K562 (cell line): Measurements from ENCODE around the gene FASTK. TPM values are rescaled to one million over a fixed set of nuclear protein-coding genes. Genes with fewer than 3 reads are reported as not detected.

ENCODE experiments used
- ATAC-seq: fragments of 200-7000 bp; cut with Tn5 transposase; 3 replicates; pipeline ENCODE4 v1.9.1; 2020; ENCODE audit warnings: moderate library complexity
- BruUV-seq: library from RNA; stranded (reverse); fragments of 400-500 nt; replicated peaks from 2 replicates; lab custom pipeline; 2021; lab: Mats Ljungman, UMichigan
- CTCF ChIA-PET: fragments of 300-600 bp; formaldehyde crosslinking; extraction: SDS; loops from one replicate; lab custom pipeline; 2021; ENCODE audit warnings: low intra/inter-chr PET ratio; lab: Yijun Ruan, JAX
- POLR2A ChIA-PET: fragments of 300-600, 350-650 bp; sonication (Branson Sonifier 250); formaldehyde crosslinking; extraction: SDS; loops from one replicate; lab custom pipeline; 2021; ENCODE audit warnings: antibody characterized with exemption, inconsistent platforms; lab: Yijun Ruan, JAX
- DNase-seq, 4 experiments: peaks; one replicate each; pipeline versions ENCODE4 v3.0.0 to v3.0.0-alpha.2; 2011 to 2018; ENCODE audit warnings: low spot score in 3 of 4, mixed read lengths in 3 of 4; ENCODE audit errors: extremely low read depth in 1 of 4
- FAIRE-seq: peaks from 2 replicates; lab custom pipeline; 2011; peaks lifted over from hg19 to GRCh38; lab: Jason Lieb, UNC
- H2AFZ ChIP-seq: 2 replicates; pipeline ENCODE4 v1.6.0; 2011; ENCODE audit warnings: low read depth, low read length, control low read depth, inconsistent platforms
- H3K27ac ChIP-seq: fragments of 200-600 bp; 3 replicates; pipeline ENCODE4 v1.8.0; 2011; ENCODE audit warnings: low read depth, mild to moderate bottlenecking, control low read depth, inconsistent platforms, low read length, moderate library complexity, mixed read lengths; ENCODE audit errors: extremely low read depth
- H3K27me3 ChIP-seq, 2 experiments: fragments of 300-600 bp in 1 of 2; 2 replicates in 1 of 2; 3 replicates in 1 of 2; pipeline versions ENCODE4 v1.6.0 to v1.8.0; 2011; ENCODE audit warnings: inconsistent platforms in 2 of 2, low read length in 2 of 2, mild to moderate bottlenecking in 1 of 2, mixed read lengths in 1 of 2, moderate library complexity in 1 of 2; ENCODE audit not compliant: control insufficient read depth in 2 of 2, insufficient read depth in 2 of 2
- H3K36me3 ChIP-seq: fragments of 300-600 bp; 3 replicates; pipeline ENCODE4 v1.8.0; 2011; ENCODE audit warnings: mild to moderate bottlenecking, low read length, inconsistent platforms; ENCODE audit not compliant: control insufficient read depth, insufficient read depth
- H3K4me1 ChIP-seq, 2 experiments: fragments of 200-600 bp in 1 of 2; replicated peaks in 1 of 2; 2 replicates in 1 of 2; 3 replicates in 1 of 2; pipeline versions ENCODE4 v1.5.1 to v1.8.0; 2011; ENCODE audit warnings: inconsistent platforms in 2 of 2, low read length in 2 of 2, mild to moderate bottlenecking in 1 of 2, mixed read lengths in 1 of 2, moderate library complexity in 1 of 2; ENCODE audit not compliant: control insufficient read depth in 2 of 2, insufficient read depth in 2 of 2
- H3K4me2 ChIP-seq: 2 replicates; pipeline ENCODE4 v1.6.1; 2011; ENCODE audit warnings: low read length, control low read depth, inconsistent platforms, mixed read lengths; ENCODE audit not compliant: insufficient read depth
- H3K4me3 ChIP-seq: fragments of 200-600 bp; sonication (generic), shearing (Covaris generic); 2 replicates; pipeline ENCODE4 v1.5.1; 2016; ENCODE audit warnings: control low read depth, inconsistent platforms
- H3K79me2 ChIP-seq: fragments of 200-600 bp; 3 replicates; pipeline ENCODE4 v1.8.0; 2011; ENCODE audit warnings: low read length, inconsistent platforms; ENCODE audit not compliant: control insufficient read depth, insufficient read depth
- H3K9ac ChIP-seq, 2 experiments: 2 replicates each; pipeline versions ENCODE4 v1.6.0 to v1.6.1; 2011; ENCODE audit warnings: low read depth in 2 of 2, low read length in 2 of 2, control low read depth in 1 of 2, inconsistent platforms in 1 of 2, mild to moderate bottlenecking in 1 of 2, mixed read lengths in 1 of 2; ENCODE audit not compliant: insufficient read depth in 1 of 2
- H3K9me1 ChIP-seq: one replicate; pipeline ENCODE4 v1.6.0; 2011; ENCODE audit warnings: inconsistent platforms, mild to moderate bottlenecking, low read length, moderate library complexity; ENCODE audit not compliant: control insufficient read depth, insufficient read depth
- H3K9me3 ChIP-seq: replicated peaks from 2 replicates; pipeline ENCODE4 v1.5.1; 2011; ENCODE audit warnings: low read depth, low read length, inconsistent platforms; ENCODE audit not compliant: control insufficient read depth, insufficient read depth
- H4K20me1 ChIP-seq: replicated peaks from 2 replicates; pipeline ENCODE4 v1.6.1; 2011; ENCODE audit warnings: low read length, inconsistent platforms, mixed read lengths; ENCODE audit not compliant: control insufficient read depth, insufficient read depth
- MAFK ChIP-seq: IDR thresholded peaks from 2 replicates; pipeline ENCODE4 v1.6.1; 2011; ENCODE audit warnings: low read length, improper control_type of control experiment
- ZNF133 ChIP-seq: fragments of 250-450 bp; sonication (Bioruptor Pico); IDR thresholded peaks from 2 replicates; pipeline ENCODE4 v1.4.0; 2020; ENCODE audit warnings: mild to moderate bottlenecking
- ZNF584 ChIP-seq: fragments of 200-800 bp; sonication (Bioruptor generic); IDR thresholded peaks from 2 replicates; pipeline ENCODE4 v1.6.1; 2016; ENCODE audit warnings: low read depth, mild to moderate bottlenecking, missing genetic modification characterization, missing compliant biosample characterization
- WGBS: fragments of 100-300 bp; shearing (Covaris generic); methylation state at CpG from one replicate; pipeline ENCODE4 v1.1.6; 2016; ENCODE audit warnings: low coverage, mixed read lengths; ENCODE audit not compliant: insufficient coverage; ENCODE audit errors: missing lambda C conversion rate; 5-methylcytosine and 5-hydroxymethylcytosine counted together
- in situ Hi-C: fragments of 300-500 bp; cut with MboI; formaldehyde crosslinking; loops from 4 replicates; pipeline ENCODE4 v1.15.0; 2018; ENCODE audit warnings: inconsistent platforms, mixed read lengths
- intact Hi-C: fragments of 100-400 bp; cut with micrococcal nuclease; formaldehyde crosslinking; loops from 2 replicates; pipeline ENCODE4 v1.14.2; 2022
- polyA plus RNA-seq, 8 experiments: library from polyadenylated mRNA; depleted of rRNA in 4 of 8; stranded (reverse) in 5 of 8; unstranded in 3 of 8; fragments of >200 nt; fragmentation: Nextera tagmentation in 2 of 8; fragmentation: Illumina TruSeq in 1 of 8; extraction: Ambion mirVana in 2 of 8; extraction: Trizol in 1 of 8; gene quantifications; 2 replicates each; pipeline versions ENCODE4 v1.2.1 to v1.2.3, GENCODE V29; 2011 to 2014; ENCODE audit warnings: inconsistent platforms in 1 of 8, missing spikeins in 1 of 8
- total RNA-seq, 7 experiments: library from RNA; depleted of rRNA in 6 of 7; stranded (reverse); fragments of >200 nt in 6 of 7; fragmentation: Illumina TruSeq in 2 of 7; extraction: Trizol in 2 of 7; gene quantifications; 2 replicates each; pipeline versions ENCODE4 v1.2.1 to v1.2.3, GENCODE V29; 2011 to 2021; ENCODE audit warnings: low replicate concordance in 1 of 7
- TF ChIP-seq, protein P1 (sequence below): sonication (generic); formaldehyde crosslinking; IDR thresholded peaks from 2 replicates; pipeline ENCODE4 v1.8.0; 2022; ENCODE audit warnings: mild to moderate bottlenecking, missing genetic modification reagents
- TF ChIP-seq, protein P2 (sequence below), 2 experiments: fragments of 450-650 bp in 1 of 2; sonication (generic) in 1 of 2; formaldehyde crosslinking in 1 of 2; IDR thresholded peaks; 2 replicates each; pipeline versions ENCODE4 v1.7.1 to v1.9.0; 2016 to 2022; ENCODE audit warnings: inconsistent platforms in 1 of 2, mild to moderate bottlenecking in 1 of 2, missing genetic modification reagents in 1 of 2
- TF ChIP-seq, protein P3 (sequence below), 2 experiments: IDR thresholded peaks; 2 replicates each; pipeline ENCODE4 v1.6.1; 2012; ENCODE audit warnings: improper control_type of control experiment in 2 of 2, low read depth in 2 of 2, low read length in 2 of 2, borderline replicate concordance in 1 of 2

The FASTK gene
- total and polyA plus RNA-seq, 9 of the 15 experiments (the other 6 are each of a cell fraction or from before 2014, with no cell fraction given), result 0.51 to 150 (median 48.2) TPM

DNA sequence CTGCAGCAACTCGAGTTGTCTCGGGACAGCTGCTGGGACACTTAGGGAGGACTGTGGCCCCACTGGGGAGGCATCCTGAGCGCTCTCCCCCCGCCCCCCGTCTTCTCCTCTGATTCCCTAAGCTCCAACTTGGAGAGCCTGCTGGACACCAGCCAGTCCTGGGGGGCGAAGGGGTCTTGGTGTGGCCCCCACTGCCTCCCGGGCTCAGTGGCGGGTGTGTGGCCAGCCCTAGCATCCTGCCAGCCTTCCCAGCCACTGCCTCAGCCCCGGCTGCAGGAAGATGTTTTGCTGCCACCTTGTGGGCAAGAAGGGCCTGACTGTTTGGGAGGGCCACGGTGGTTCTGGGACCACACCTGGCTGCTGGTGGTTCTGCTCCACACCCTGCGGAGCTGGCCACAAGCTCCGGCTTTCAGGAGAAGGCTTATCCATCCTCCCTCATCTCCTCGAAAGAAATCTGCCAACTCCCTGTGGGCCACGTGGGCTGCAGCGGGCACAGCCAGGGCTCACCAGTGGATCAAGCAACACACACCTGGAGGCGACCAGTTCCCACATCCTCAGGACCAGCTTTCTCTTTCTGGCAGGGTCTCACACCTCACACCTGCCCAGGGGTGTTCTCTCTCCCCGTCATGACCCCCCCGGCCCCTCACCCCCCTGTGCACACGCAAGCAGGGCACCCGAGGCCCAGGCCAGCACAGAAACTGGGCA is 30.5 kb upstream of the FASTK start:
- Histone ChIP-seq H3K27ac (no peak overlapping the region; the same call in 2 of the 3 replicates), H3K9me1 (peaks cover 19% of the 10 kb centered on the region), H2AFZ (no peak overlapping the region), H3K4me3 (no peak overlapping the region), H4K20me1 (peaks cover 66% of the 10 kb centered on the region), H3K79me2 (peaks cover 86% of the 10 kb centered on the region), H3K36me3 (peaks cover 43% of the 10 kb centered on the region; the same call in 2 of the 3 replicates), H3K27me3 (no peaks in the 10 kb centered on the region), H3K4me1 (peaks cover 51 to 73% of the 10 kb centered on the region in 2 experiments), H3K4me2 (no peak overlapping the region), H3K9me3 (no peaks in the 10 kb centered on the region), H3K9ac (peak overlapping the region in 1 of 2 experiments; percentile 68; a peak in 2 of 4 replicates)
- ChIA-PET POLR2A (interaction anchor here (0.9 to 1.6 kb wide), 6 partner anchors 16 to 127 kb away, joined by 3 to 7 read pairs (median 4); partner anchors contain the start of gene ABCB8), CTCF (interaction anchor here (0.6 to 2.8 kb wide), 16 partner anchors 19 to 215 kb away, joined by 3 to 33 read pairs (median 4); partner anchors contain the start of genes ABCB8, AGAP3 and SLC4A2)
- 42% methylated on average over 20 of the region's 20 CpGs for WGBS
- peak; percentile 87 for FAIRE-seq
- peak; percentile 91 for ATAC-seq
- DNase-seq, result peak; percentile 88 to 93 (median 92)
- BruUV-seq, result no TSS peak
- in situ Hi-C loops, result no loop called here
- intact Hi-C loops, result loop anchor here (1.0 to 5.0 kb wide), 4 partner anchors 83 to 214 kb away; partner anchors contain the start of gene ABCB8
- TF ChIP-seq MAFK, result no peak
- no peak for TF ChIP-seq ZNF133 (CRISPR knock-in tag)
- TF ChIP-seq, protein P1, sequence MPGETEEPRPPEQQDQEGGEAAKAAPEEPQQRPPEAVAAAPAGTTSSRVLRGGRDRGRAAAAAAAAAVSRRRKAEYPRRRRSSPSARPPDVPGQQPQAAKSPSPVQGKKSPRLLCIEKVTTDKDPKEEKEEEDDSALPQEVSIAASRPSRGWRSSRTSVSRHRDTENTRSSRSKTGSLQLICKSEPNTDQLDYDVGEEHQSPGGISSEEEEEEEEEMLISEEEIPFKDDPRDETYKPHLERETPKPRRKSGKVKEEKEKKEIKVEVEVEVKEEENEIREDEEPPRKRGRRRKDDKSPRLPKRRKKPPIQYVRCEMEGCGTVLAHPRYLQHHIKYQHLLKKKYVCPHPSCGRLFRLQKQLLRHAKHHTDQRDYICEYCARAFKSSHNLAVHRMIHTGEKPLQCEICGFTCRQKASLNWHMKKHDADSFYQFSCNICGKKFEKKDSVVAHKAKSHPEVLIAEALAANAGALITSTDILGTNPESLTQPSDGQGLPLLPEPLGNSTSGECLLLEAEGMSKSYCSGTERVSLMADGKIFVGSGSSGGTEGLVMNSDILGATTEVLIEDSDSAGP, result no peak
- TF ChIP-seq, protein P2, sequence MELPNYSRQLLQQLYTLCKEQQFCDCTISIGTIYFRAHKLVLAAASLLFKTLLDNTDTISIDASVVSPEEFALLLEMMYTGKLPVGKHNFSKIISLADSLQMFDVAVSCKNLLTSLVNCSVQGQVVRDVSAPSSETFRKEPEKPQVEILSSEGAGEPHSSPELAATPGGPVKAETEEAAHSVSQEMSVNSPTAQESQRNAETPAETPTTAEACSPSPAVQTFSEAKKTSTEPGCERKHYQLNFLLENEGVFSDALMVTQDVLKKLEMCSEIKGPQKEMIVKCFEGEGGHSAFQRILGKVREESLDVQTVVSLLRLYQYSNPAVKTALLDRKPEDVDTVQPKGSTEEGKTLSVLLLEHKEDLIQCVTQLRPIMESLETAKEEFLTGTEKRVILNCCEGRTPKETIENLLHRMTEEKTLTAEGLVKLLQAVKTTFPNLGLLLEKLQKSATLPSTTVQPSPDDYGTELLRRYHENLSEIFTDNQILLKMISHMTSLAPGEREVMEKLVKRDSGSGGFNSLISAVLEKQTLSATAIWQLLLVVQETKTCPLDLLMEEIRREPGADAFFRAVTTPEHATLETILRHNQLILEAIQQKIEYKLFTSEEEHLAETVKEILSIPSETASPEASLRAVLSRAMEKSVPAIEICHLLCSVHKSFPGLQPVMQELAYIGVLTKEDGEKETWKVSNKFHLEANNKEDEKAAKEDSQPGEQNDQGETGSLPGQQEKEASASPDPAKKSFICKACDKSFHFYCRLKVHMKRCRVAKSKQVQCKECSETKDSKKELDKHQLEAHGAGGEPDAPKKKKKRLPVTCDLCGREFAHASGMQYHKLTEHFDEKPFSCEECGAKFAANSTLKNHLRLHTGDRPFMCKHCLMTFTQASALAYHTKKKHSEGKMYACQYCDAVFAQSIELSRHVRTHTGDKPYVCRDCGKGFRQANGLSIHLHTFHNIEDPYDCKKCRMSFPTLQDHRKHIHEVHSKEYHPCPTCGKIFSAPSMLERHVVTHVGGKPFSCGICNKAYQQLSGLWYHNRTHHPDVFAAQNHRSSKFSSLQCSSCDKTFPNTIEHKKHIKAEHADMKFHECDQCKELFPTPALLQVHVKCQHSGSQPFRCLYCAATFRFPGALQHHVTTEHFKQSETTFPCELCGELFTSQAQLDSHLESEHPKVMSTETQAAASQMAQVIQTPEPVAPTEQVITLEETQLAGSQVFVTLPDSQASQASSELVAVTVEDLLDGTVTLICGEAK (IDR thresholded peaks at IDR 0.05), result no peak
- TF ChIP-seq, protein P2 (CRISPR knock-in tag; IDR thresholded peaks at IDR 0.05), result no peak
- TF ChIP-seq, protein P3, sequence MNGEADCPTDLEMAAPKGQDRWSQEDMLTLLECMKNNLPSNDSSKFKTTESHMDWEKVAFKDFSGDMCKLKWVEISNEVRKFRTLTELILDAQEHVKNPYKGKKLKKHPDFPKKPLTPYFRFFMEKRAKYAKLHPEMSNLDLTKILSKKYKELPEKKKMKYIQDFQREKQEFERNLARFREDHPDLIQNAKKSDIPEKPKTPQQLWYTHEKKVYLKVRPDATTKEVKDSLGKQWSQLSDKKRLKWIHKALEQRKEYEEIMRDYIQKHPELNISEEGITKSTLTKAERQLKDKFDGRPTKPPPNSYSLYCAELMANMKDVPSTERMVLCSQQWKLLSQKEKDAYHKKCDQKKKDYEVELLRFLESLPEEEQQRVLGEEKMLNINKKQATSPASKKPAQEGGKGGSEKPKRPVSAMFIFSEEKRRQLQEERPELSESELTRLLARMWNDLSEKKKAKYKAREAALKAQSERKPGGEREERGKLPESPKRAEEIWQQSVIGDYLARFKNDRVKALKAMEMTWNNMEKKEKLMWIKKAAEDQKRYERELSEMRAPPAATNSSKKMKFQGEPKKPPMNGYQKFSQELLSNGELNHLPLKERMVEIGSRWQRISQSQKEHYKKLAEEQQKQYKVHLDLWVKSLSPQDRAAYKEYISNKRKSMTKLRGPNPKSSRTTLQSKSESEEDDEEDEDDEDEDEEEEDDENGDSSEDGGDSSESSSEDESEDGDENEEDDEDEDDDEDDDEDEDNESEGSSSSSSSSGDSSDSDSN (IDR thresholded peaks at IDR 0.05; ENCODE audit: borderline replicate concordance in 1 of 2, low read depth in 2 of 2, low read length in 2 of 2), result no peak
- no peak for TF ChIP-seq ZNF584 (CRISPR knock-in tag)
